Body of pancreas (tissue), 4 donors: ENCODE measurements around the gene ARID1B.

ENCODE experiments used
- POLR2A ChIP-seq, 3 donors: fragments of 450-650 bp; IDR thresholded peaks; one replicate each; pipeline ENCODE4 v1.6.1; 2016; ENCODE audit warnings: antibody characterized with exemption in 3 of 3, mild to moderate bottlenecking in 2 of 3
- TF ChIP-seq, protein P1 (sequence below), 7 experiments: fragments of 450-650 bp in 4 of 7; fragments of 200-600 bp in 3 of 7; sonication (generic) in 3 of 7; IDR thresholded peaks; one replicate each; pipeline ENCODE4 v1.5.1; 2016 to 2019; ENCODE audit warnings: antibody characterized with exemption in 7 of 7

DNA sequence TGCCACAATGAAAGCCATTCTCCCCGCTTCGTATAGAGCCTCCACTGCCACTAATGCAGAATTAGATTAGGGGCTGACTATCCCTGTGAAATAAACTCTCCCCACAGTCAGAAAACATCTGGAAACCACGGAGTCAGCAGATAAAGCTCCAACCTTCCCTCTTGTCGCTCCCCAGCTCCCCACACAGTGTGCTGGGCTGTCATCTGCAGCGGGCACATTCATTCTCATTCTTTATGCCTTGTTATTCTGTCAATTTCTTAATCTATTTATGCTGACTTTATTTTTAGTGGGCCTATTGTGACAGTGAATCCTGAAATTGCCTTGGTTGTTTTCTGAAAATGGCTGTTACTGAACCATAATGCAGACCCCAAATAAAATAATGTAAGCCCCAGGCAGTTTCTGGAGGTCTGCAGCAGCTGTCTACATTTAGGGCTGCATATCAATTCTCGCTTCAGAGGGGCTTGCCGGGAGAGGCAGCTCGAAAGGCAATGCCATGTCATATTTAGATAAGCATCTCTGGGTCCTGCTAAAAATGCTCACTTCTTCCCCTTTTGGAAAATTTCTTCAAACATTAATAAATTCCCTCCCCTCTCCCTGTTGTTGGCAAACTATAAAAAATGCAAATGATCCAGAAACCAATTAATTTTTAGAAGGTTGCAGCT, 474.5 kb downstream of the ARID1B start:
- TF ChIP-seq POLR2A (IDR thresholded peaks at IDR 0.05): no peak
- TF ChIP-seq, protein P1, sequence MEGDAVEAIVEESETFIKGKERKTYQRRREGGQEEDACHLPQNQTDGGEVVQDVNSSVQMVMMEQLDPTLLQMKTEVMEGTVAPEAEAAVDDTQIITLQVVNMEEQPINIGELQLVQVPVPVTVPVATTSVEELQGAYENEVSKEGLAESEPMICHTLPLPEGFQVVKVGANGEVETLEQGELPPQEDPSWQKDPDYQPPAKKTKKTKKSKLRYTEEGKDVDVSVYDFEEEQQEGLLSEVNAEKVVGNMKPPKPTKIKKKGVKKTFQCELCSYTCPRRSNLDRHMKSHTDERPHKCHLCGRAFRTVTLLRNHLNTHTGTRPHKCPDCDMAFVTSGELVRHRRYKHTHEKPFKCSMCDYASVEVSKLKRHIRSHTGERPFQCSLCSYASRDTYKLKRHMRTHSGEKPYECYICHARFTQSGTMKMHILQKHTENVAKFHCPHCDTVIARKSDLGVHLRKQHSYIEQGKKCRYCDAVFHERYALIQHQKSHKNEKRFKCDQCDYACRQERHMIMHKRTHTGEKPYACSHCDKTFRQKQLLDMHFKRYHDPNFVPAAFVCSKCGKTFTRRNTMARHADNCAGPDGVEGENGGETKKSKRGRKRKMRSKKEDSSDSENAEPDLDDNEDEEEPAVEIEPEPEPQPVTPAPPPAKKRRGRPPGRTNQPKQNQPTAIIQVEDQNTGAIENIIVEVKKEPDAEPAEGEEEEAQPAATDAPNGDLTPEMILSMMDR (IDR thresholded peaks at IDR 0.05): no peak
